ENCODE measurements around the gene HCFC2. TPM values are rescaled to one million over a fixed set of nuclear protein-coding genes. Genes with fewer than 3 reads are reported as not detected.
A peak's percentile ranks its signal among the peaks of the same experiment; 100 is the strongest.

Gene HCFC2
- total and polyA plus RNA-seq, 9 of the 15 experiments (the other 6 are each of a cell fraction or from before 2014, with no cell fraction given), result 1.2 to 6.5 (median 3.8) TPM

DNA sequence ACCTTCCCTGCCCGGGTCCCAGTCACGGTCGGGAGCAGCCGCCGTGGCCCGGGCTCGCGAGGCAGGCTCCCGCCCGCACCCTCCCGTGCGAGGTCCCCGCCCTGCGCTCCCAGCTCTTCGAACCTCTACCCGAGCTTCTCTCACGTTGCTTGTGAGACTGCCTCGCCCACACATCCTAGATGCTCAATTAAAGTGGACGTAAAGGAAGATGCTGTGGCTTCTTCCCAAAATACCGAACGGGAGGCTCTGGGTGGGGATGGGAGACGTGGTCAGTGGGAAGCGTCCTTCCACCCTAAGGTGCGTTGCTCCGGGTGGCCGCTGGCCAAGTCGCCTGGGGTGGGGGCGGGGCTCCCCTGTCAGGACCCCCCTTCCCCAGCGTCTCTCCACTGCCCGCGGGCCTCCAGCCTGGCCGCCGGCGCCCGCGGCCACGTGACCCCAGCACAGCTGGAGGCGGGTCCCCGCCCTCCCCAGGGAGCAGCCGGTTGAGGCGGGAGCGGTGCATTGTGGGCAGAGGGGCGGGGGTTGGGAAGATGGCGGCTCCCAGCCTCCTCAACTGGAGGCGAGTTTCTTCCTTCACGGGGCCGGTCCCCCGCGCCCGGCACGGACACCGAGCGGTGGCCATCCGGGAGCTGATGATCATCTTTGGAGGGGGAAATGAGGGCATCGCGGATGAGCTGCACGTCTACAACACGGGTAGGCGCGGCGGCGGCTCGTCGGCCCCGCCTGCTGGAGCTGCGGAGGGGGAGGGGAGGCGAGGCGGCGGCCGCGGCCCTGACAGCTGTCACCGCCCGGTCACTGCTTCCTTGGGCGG lies at the start of gene HCFC2 (continued):
- TF ChIP-seq PCBP1 (IDR thresholded peaks at IDR 0.05; ENCODE audit: low read depth, low read length, poor library complexity, severe bottlenecking), result no peak
- TF ChIP-seq ESRRB (CRISPR knock-in tag; IDR thresholded peaks at IDR 0.05; ENCODE audit: borderline replicate concordance), result no peak
- TF ChIP-seq, protein P1, sequence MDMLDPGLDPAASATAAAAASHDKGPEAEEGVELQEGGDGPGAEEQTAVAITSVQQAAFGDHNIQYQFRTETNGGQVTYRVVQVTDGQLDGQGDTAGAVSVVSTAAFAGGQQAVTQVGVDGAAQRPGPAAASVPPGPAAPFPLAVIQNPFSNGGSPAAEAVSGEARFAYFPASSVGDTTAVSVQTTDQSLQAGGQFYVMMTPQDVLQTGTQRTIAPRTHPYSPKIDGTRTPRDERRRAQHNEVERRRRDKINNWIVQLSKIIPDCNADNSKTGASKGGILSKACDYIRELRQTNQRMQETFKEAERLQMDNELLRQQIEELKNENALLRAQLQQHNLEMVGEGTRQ (CRISPR knock-in tag; IDR thresholded peaks at IDR 0.05), result peak; percentile 98
- TF ChIP-seq DPF2 (IDR thresholded peaks at IDR 0.05), result no peak
- 0 out of 2 replicates have a peak, but pooled peaks have one; percentile 12 for TF ChIP-seq ZKSCAN1 (IDR thresholded peaks at IDR 0.05; ENCODE audit: low read depth, low read length)
- TF ChIP-seq BCOR (IDR thresholded peaks at IDR 0.05), result peak; percentile 54; the same call in 1 of the 2 replicates
- peak; percentile 64; the same call in 1 of the 2 replicates for TF ChIP-seq JUN (IDR thresholded peaks at IDR 0.05; ENCODE audit: borderline replicate concordance, low read depth, low read length)
- TF ChIP-seq JUN (CRISPR knock-in tag; IDR thresholded peaks at IDR 0.05; ENCODE audit: borderline replicate concordance), result no peak
- no peak for TF ChIP-seq CREB5 (CRISPR knock-in tag; IDR thresholded peaks at IDR 0.05)
- TF ChIP-seq NONO (IDR thresholded peaks at IDR 0.05; ENCODE audit: low read depth in 2 of 2, low read length in 1 of 2), result peak in 1 of 2 experiments; percentile 83; a peak in 1 of 4 replicates
- peak in 1 of 2 experiments; percentile 44; a peak in 2 of 4 replicates for TF ChIP-seq FOXK2 (conservative IDR thresholded peaks at IDR 0.05 in 1 of 2, IDR thresholded peaks at IDR 0.05 in 1 of 2; ENCODE audit: low read depth in 2 of 2)
- TF ChIP-seq TEAD2 (tag; IDR thresholded peaks at IDR 0.05), result no peak
- peak; percentile 78 for TF ChIP-seq CBFA2T2 (conservative IDR thresholded peaks at IDR 0.05)
- peak; percentile 79 for TF ChIP-seq EP400 (IDR thresholded peaks at IDR 0.05)
- peak; percentile 71 for TF ChIP-seq HCFC1 (IDR thresholded peaks at IDR 0.05; ENCODE audit: low read depth, low read length)
- peak; percentile 55 for TF ChIP-seq TAF1 (IDR thresholded peaks at IDR 0.05; ENCODE audit: control insufficient read depth, extremely low read depth, insufficient read depth, low read length, severe bottlenecking)
- no peak for TF ChIP-seq ZNF780A (CRISPR knock-in tag; IDR thresholded peaks at IDR 0.05)
- TF ChIP-seq KLF1 (tag; IDR thresholded peaks at IDR 0.05), result 0 out of 2 replicates have a peak, but pooled peaks have one; percentile 38
- TF ChIP-seq E2F3 (CRISPR knock-in tag; IDR thresholded peaks at IDR 0.05), result 0 out of 2 replicates have a peak, but pooled peaks have one; percentile 6
- peak; percentile 99 for TF ChIP-seq NKRF (IDR thresholded peaks at IDR 0.05; ENCODE audit: borderline replicate concordance)
- no peak for TF ChIP-seq MIER1 (IDR thresholded peaks at IDR 0.05; ENCODE audit: low read depth)
- TF ChIP-seq HNRNPLL (IDR thresholded peaks at IDR 0.05; ENCODE audit: low read depth, low read length, poor library complexity, severe bottlenecking), result no peak
- TF ChIP-seq PTBP1 (IDR thresholded peaks at IDR 0.05; ENCODE audit: low read depth, low read length), result no peak
